H4 (cell line): Measurements from ENCODE around the gene MAN1A2. TPM values are rescaled to one million over a fixed set of nuclear protein-coding genes. Genes with fewer than 3 reads are reported as not detected.

Experiments
- DNase-seq: peaks from one replicate; pipeline ENCODE4 v3.0.0-alpha.2; 2015; ENCODE audit warnings: low spot score
- total RNA-seq: library from RNA; depleted of rRNA; stranded (reverse); fragments of >200 nt; shearing (Covaris generic); gene quantifications from 2 replicates; pipeline ENCODE4 v1.2.3, GENCODE V29; 2014

Gene MAN1A2
- total RNA-seq, 1 experiment from 2014 or later: 16.0 TPM

DNA sequence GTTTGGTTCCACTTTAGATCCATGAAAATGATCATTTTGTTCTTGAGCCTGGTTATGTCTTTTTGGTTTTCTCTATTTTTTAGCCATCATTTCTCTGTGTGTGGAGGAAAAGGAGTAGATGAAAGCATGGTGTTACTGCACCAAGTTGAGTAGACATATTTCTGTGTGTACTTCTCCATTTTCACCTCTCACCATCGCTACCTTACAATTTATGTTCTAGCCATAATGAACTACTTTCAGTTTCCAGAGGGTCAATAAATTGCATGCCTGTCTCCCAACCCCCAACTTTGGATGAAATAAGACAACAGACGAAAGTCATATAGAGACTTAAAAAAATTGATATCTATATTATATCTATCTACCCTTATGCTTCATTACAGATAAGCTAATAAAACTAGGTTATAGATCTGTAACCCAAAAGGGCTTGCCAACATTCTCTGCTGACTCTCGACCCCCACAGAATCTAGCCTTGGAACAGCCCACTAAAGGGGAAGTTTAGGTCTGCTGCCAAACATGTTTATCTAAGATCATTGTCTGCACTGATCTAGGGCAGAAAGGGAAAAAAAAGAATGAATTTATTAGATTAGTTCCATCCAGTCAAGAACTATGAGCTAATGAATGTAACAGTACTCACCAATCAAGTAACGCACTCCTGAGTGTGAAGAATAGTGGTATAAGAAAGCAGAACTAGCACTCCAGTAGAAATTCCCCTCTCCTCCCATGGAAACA is 7.5 kb upstream of the MAN1A2 start:
- DNase-seq: no peak

DNA sequence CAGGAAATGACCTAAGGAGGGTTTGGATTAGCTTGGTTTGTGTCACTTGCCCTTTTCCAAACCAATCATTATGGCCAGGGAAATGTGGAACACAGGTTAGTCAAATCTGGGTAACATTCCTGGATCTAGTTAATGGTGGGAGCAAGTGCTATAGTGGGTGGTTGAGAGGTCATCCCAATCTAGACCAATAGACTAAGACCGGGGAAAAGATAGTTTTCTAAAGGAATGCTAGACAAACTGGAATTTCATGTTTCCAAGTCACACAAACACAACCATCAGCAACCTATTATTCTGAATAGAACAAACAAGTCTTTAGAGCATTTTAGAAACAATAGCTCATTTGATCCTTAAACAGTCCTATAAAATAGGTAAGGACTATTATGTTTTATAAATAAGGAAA is 4.3 kb upstream of the MAN1A2 start:
- DNase-seq: no peak

DNA sequence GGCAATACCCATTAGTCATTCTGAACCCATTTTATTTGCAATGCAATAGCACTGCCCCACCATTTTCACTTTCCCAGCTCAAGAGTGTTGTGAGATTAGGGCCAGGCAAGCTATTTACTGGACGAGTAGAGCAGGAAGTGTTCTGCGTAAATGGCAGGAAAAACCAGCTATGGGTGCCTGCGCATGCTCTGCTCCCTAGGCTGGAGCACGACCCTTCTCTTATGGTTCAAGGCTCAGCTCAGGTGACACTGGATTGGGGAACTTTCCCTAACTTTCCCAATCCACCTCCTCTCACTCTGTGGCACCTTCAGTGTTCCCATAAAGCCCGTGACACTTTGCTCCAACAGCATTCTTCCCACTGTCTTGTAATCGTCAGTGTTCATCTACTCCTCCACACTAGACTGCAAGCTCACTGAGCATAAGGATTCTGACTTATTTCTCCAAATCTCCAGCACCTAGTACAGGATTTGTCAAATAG is 3.6 kb upstream of the MAN1A2 start:
- DNase-seq: no peak

DNA sequence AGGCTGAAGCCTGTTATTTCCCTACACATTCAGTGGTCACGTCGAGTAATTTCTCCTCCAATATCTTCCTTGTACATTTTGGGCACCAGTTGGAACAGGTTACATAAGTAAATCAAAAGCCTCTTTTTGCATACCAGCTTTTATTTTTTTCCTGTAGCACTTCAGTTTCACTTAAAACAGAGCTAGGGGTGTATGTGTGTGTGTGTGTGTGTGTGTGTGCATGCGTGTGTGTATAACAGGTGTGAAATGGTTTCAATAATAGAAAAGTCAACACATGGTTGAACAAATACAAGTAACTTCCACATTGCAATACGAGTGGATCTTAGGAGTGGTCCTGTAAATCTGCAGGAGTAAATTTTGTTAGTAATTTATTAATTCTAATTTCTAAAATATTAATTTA is 3.0 kb upstream of the MAN1A2 start:
- DNase-seq: no peak

DNA sequence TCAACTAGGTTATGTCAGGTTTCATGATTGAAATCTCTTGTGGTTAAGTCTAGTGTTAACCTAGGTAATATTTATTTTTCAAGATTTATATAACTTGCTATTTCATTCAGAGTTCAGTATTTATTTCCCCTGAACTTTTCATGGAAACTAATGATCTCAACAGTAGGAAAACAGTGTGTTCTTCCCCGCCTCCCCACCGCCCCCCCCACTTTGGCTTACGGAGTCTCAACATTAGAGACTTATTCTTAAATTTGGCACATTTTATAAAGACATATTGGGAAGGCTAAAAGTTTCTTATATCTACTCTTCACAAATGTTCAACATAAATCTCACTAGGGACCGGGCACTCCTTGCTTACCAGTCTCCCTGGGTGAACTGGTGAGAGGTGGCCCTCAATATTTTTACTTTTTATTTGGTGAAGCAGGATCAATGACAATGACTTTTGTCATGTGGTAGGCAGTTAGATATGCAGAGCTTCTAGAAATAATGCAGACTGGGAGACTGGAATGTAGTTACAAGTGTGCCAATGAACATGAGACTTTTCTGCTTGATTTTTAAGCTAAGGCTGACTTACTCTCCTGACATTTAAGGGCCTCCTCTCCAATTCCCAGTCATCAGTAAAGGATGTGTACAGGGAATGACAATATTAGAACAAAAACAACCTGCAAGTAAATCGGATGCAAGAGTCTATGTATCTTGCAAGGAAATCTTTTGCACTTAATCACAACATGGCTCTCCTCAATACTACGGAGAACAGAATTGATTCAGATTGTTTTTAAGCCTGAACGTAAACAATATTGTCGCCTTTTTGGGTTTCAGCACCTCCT is 1.7 kb upstream of the MAN1A2 start:
- DNase-seq: no peak

DNA sequence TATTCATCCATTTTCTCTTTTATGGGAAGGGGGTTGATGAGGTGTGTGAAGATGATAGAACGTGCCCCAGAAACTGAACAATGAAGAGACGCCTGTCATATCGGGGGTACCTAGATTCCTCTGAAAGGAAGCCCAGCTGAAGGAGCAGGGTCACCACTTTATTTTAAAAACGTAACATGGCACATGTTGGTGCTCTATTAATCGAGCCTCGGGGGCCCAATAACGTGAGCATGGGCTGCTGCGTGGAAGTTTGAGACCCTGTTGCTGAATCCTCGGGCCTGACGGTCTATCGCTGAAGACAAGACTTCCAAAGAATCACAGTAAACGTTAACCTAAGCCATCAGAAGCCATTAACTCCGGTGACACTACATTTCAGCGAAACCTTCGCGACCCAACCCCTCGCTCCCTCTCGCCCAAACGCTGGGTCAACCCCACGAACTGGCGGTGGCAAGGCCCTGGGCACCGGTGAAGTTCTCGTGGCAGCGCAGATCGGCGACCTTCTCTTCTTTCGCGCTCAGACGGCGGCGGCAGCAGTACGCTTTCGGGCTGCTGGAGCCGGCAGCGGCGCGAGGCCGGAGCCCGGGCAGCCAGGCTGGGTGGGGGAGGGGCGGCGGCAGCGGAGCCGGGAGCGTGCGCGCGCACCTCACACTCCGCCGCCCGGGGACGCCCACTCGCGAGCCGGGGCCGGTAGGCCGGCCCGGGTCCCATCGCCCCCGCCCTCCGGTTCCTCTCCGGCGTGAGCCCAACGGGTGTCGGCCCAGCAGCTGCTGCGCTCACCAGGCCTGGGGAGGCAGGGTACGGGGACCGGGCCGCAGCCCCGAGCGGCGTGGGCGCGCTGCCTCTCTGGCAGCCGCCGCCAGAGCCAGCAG is 838 bp upstream of the MAN1A2 start:
- DNase-seq: peak; percentile 30

DNA sequence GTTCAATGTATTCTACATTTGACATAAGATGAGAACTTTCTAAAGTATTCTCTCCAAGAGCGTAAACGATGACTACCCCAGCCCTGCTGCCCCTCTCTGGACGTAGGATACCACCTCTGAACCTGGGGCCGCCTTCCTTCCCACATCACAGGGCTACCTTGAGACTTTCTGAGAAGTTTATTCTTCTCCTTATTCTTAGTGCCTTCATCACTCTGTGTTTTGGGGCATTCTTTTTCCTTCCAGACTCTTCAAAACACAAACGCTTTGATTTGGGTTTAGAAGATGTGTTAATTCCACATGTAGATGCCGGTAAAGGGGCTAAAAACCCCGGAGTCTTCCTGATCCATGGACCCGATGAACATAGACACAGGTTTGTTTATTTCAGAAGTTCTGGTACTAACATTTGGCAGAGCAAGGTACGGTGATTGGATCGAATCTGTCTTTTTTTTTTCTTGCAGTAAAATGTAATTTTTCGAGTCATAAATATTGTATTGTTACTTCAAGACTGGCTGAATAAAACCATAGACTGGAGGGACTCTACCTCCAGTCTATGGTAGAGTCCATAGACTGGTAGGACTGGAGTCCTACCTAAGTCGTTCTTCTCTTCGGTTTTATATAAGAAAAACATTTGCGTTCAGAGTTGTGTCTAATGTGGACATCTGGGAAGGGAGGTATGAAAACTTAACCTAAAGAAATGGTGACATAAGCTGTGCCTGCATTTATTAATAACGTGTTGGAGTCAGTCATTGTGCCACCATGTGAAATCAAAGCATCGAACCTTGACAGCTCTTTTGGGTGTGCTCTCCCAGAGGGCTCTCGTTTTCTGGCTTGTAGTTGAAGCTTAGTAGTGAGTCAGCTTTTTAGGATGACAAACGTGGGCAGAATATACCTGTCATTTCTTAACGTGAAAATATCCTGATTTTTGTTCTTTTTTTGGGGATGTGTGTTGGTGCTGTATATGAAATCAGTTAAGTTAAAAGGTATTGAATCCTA is 1.2 kb downstream of the MAN1A2 start:
- DNase-seq: peak; percentile 5

DNA sequence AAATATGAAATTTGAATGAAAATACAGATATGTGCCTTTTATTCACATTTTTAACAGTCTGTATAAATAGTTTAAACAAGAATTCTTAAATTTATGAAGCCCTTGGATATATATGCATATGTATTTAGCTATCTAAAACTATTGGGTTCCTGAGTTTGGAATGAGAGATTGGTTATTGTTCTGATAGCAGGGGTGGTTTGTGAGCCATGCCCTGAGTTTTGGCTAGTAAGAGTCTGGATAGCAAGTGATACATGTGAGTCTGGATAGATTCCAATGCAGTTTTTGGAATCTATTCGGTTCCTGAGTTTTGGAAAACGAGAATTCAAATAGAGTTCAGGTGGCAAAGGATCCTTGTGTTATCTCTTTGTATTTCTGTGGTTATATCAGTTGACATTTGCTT is 2.8 kb downstream of the MAN1A2 start:
- no peak for DNase-seq

DNA sequence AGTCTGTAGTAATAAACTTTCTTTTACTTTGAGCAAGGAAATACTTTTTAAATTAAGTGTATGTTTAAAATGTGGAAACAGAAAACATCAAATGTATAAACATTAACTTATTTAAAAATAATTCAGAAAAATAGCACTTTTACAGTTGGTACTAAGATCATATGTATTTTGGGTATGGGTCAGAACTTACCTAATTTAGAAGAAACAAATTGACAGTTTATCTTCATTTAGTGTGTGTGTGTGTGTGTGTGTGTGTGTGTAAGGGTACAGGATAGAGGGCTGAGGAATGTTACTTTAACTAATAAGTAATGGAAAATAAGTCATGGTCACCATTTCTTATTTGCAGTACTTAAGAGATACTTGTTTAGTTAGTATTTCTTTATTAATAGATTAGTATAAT is 3.3 kb downstream of the MAN1A2 start:
- no peak for DNase-seq

DNA sequence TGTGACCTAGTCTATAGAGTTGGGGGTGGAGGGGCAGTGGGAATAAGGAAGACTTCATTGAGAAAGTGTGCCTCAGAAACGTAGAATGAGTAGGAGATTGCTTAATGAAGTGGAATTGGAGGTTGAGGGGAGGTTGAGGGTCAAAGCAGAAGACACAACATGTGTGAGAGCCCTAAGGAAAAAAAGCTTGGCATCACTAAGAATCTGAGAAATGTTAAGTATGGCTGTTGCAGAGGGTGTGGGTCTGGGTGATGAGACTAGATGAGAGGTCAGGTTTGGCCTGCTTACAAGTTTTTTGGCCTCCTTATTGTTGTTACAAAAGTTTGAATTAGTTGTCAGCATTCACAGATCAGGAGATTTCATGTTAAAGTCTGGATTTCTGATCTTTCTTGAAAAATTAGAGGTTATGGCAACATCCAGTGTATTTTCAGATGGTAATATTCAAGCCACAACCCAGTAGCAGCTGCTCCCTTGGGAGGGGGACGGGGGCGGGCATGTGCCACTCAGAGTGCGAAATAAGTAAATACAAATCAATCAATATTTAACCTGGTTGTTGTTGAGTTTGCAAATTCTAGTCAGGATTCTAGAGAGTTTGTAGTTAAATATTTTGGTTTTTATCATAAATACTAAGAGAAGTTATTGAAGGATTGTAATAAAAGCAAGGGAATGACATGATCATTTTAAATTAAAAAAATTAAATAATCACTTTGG is 4.3 kb downstream of the MAN1A2 start:
- DNase-seq: no peak

DNA sequence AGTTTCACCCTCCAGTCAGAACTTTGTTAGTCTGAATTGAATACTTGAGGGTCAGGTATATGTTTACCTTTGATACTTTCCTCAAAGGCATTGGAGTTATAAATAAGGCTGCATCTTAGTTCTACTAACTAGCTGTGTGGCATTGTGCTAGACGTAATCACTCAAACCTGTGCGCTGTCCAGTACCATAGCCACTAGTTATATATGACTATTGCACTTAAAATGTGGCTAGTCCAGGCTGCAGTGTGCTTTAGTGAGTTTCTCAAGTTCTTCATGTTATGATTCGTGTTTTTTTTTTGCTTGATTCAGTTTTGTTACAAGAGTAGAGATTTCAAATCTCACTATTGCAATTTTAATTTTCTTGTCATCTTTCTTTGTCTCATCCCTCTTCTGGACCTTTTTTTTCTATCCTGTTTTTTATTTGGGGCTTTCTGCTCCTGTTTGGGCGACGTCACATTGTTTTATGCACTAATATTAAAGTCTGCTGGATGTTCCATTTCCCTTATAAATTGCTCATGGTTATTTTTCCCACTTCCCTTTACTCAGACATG is 5.7 kb downstream of the MAN1A2 start:
- DNase-seq: no peak

DNA sequence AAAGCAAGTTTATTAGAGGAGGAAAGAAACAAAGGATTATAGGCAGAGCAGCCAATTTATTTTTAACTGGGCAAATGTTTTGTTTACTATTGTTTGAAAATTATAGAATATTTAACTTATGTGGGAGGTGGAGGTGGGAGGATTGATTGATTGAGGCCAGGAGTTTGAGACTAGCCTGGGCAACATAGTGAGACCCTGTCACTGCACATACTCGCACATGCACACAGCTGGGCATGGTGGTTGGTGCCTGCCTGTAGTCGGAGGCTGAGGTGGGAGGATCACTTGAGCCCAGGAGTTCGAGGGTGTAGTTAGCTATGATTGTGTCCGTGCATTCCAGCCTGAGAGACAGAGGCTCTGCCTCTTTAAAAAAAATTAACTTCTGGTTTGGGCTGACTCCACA is 6.7 kb downstream of the MAN1A2 start:
- DNase-seq: no peak

DNA sequence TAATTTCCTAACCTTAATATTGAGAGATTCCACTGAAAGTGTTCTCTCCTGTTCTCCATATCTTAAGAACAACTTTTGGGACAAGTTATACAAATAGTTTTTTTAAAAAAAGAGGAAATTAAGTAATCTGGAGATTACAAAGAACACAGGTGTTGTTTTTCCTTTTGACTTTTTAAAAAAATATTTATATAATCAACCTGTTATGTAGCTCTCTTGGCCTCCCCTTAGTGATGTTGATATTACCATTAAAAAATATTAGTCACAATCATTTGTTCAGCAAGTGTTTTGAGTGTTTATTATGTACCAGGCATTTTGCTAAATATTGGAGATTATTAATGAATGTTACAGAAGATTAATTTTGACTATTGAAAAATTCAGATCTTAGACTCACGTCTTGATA is 8.1 kb downstream of the MAN1A2 start:
- no peak for DNase-seq

DNA sequence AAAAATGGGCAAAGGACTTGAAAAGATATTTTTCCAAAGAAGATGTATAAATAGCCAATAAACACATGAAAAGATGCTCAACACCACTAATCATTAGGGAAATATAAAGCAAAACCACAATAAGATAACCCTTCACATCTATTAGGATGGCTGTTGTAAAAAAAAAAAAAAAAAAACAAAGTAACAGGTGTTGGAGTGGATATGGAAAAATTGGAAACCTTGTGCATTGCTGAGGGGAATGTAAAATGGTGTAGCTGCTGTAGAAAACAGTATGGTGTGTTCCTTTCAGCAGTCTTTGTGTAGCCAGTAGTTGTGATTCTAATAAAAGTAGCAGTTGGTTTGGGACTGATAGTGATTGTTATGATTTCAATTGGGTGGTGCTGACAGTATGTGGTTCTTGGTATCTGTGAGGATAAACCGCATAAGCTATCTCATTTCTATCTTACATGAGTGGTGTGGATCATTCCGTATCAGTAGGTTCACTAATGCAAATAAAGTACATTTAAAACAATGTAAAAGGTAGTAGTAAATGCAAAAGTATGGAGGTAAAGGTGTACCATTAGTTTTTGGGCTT is 19.9 kb downstream of the MAN1A2 start:
- DNase-seq: no peak

DNA sequence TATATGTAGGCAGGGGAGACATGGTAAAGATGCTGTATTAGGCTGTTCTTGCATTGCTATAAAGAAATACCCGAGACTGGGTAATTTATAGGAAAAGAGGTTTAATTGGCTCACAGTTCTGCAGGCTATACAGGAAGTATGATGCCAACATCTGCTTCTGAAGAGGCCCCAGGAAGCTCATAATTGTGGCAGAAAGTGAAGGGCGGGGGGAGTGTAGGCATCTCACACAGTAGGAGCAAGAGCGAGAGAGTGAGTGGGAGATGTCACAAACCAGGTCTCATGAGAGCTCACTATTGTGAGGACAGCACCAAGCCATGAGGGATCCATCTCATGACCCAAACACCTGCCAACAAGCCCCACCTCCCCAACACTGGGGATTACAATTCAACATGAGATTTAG is 21.1 kb downstream of the MAN1A2 start:
- no peak for DNase-seq

DNA sequence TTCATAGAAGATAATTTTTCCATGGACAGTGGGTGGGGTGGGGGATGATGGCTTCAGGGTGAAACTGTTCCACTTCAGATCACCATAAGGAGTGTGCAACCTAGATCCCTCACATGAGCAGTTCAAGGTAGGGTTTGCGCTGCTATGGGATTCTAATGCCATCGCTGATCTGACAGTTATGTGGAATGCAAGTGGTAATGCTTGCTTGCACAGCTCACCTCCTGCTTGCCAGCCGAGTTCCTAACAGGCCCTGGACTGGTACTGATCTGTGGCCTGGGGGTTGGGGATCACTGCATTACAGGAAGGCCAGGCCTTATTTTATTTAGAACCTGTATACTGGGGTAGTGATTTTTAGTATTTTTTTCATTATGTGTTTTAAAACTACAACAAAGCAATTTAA is 22.0 kb downstream of the MAN1A2 start:
- DNase-seq: no peak

DNA sequence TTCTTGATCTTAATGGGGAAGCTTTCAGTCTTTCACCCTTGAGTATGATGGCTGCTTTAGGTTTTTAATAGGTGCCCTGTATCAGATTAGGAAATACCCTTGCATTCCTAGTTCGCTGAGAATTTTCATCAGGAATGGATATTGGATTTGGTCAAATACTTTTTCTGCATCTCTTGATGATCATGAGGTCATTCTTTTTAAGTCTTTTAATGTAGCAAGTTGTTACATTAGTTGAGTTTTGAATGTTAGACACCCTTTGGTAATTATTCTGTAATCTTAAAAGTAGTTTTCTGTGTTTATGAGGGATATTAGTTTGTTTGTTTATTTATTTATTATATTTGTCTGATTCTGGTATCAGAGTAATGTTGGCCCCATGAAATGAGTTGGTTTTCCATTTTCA is 22.5 kb downstream of the MAN1A2 start:
- DNase-seq: no peak

DNA sequence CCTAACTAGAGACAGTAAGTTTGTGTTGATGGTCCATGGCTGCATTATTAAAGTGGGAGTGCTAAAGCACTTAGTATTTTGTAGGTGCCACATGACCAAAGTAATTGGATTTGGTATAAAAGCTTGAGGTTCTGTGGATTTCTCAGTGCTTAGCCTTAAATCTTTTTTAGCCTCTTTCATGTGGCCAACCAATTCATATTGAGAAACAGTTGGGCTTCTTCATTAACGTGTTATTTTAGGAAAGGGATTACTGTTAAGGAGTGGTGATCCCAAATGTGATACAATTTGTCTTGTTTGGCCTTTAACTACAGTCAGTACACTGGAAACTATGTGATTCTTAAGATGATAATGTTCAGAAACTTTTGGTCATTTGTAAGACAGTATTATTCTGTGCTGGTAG is 25.5 kb downstream of the MAN1A2 start:
- DNase-seq: no peak

DNA sequence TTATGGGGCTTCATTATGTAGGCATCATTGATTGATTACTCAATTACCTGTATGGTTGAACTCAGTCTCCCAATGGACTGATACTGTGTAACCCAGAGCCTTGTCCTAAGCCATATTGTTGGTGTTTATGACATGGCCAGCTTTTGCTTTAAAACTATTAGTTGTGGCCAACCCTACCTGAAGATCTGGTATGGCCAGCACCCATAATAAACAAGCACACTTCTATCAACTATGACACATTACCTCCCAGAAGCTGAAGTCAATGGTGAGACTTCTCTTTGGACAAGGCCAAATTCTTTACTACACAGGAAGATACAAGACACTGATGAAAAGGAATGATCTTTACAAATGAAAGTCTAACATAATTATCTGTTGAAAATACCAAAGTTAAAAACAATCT is 28.8 kb downstream of the MAN1A2 start:
- DNase-seq: no peak

DNA sequence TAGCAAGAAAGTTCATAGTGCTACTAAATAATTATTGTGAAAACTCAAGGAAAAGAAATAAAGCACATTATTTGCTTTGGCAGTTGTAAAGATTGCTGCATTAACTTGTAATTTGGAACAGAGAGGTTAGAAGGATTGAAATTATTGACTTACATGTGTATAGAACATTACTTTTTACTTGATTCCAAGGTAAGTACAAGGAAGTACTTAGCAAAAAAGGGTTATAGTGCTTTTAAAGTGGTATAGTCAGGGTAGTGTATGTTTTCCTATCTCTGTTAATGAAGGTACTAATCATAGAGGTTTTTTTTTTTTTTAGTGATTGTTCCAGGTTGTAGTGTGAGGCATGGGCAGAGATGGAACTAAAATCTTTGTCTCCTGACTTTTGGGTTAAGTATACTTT is 29.4 kb downstream of the MAN1A2 start:
- no peak for DNase-seq
